Measurements from ENCODE around the gene ASCL5. TPM values are rescaled to one million over a fixed set of nuclear protein-coding genes. Genes with fewer than 3 reads are reported as not detected.
"Not testable (repeated sequence)": the region's sequence is repeated elsewhere in the genome, so short reads cannot be mapped to it uniquely, and the experiment has no call there.

ASCL5 gene
- total RNA-seq, 2 experiments from 2014 or later = not detected

DNA sequence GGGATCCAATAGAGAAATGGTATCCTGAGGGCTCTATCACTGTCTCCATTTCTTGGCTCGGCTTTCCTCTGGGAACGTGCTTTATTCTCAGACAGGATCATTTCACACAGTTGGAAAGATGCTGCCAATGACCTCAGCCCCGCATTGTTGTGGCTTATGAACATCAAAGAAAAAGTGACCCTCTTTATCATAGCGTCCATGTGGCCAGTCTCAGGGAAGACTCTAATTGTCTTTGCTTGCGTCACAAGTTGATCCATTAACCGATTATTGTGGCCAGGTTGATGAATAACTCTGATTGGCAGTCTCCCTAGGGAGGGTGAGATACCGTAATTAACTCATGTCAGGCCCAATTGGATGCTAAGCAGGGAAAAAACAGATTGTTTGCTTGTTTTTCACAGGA, 37.7 kb upstream of the ASCL5 start:
- Mint-ChIP-seq H3K36me3 (ENCODE audit: low read depth) (no peaks in the 10 kb centered on the region), H3K27ac (no peak overlapping the region), H3K4me3 (no peak overlapping the region), H3K27me3 (peaks cover 27% of the 10 kb centered on the region), H3K9me3 (no peaks in the 10 kb centered on the region), H3K4me1 (no peaks in the 10 kb centered on the region)
- POLR2A ChIA-PET = no interaction called here
- DNase-seq = no peak
- CTCF ChIA-PET = no interaction called here

DNA sequence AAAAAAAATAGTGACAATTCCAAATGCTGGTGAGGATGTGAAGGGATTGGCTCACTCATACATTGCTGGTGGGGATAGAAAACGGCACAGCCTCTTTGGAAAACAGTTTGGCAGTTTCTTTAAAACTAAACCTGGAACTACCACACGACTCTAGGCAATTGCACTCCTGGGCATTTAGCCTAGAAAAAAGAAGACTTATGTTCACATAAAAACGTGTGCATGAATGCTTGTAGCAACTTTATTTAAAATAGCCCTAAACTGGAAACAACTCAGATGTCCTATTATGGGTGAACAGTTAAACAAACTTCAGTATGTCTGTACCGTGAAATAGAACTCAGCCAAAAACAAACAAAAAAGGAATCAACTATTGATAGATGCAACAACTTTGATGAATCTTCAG, 36.7 kb upstream of the ASCL5 start:
- peaks cover 20% of the 10 kb centered on the region for H3K27me3 Mint-ChIP-seq
- no peaks in the 10 kb centered on the region for H3K36me3 Mint-ChIP-seq (ENCODE audit: low read depth)
- no peak overlapping the region for H3K4me3 Mint-ChIP-seq
- ChIA-PET POLR2A (no interaction called here), CTCF (no interaction called here)
- H3K4me1 Mint-ChIP-seq = no peaks in the 10 kb centered on the region
- H3K9me3 Mint-ChIP-seq = no peaks in the 10 kb centered on the region
- no peak for DNase-seq
- H3K27ac Mint-ChIP-seq = no peak overlapping the region

DNA sequence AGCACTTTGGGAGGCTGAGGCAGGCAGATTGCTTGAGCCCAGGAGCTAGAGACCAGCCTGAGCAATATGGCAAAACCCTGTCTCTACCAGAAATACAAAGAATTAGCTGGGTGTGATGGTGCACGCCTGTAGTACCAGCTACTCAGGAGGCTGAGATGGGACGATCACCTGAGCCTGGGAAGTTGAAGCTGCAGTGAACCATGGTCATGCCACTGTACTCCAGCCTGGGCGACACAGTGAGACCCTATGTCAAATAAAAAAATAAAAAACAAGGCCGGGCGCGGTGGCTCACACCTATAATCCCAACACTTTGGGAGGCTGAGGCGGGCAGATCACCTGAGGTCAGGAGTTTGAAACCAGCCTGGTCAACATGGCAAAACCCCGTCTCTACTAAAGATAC, 36.1 kb upstream of the ASCL5 start:
- not testable (repeated sequence) for H3K9me3 Mint-ChIP-seq

DNA sequence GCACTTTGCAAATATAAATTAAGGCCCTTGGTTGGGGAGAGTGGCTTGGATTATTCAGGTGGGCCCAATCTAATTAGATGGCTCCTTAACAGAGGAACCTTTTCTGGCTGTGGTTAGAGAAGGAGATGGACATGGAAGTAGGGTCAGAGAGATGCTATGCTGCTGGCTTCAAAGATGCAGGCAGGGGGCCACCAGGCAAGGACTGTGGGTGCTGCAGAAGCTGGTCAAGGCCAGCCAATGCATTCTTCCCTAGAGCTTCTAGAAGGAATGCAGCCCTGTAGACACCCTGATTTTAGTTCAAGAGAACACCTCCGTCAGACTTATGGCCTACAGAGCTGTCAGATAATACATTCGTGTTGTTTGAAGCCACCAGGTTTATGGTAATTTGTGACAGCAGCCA, 31.0 kb upstream of the ASCL5 start:
- Mint-ChIP-seq H3K4me1 (peaks cover 13% of the 10 kb centered on the region), H3K9me3 (no peaks in the 10 kb centered on the region), H3K27ac (no peak overlapping the region), H3K36me3 (ENCODE audit: low read depth) (no peaks in the 10 kb centered on the region), H3K27me3 (peaks cover 21% of the 10 kb centered on the region), H3K4me3 (no peak overlapping the region)
- ChIA-PET CTCF (no interaction called here), POLR2A (no interaction called here)
- DNase-seq = no peak

More for the DNA sequence above, 36.1 kb upstream of the ASCL5 start:
- H3K36me3 Mint-ChIP-seq (ENCODE audit: low read depth); H3K27ac Mint-ChIP-seq; H3K4me1 Mint-ChIP-seq; DNase-seq; H3K4me3 Mint-ChIP-seq; POLR2A ChIA-PET: not testable (repeated sequence)
- H3K27me3 Mint-ChIP-seq = peaks cover 21% of the 10 kb centered on the region
- CTCF ChIA-PET = interaction anchor here (0.7 kb wide), 1 partner anchor 43 kb away, joined by 3 read pairs; no protein-coding TSS in a partner anchor

DNA sequence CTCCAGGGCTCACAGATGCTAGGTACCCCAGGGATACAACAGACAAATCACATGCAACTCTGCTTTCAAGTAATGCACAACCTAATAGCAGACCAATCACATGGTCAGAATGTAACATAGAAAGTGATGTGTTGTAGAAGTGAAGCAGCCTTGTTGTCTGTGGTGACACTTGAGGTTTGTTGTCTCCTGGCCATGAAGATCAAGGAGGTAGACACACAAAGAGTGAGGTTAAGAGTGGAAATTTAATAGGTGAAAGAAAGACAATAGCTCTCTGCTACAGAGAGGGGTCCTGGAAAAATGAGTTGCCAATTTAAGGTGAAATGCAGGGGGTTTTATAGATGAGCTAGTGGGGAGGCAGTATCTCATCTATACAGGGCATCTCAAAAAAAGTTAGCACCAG, 29.8 kb upstream of the ASCL5 start:
- no peaks in the 10 kb centered on the region for H3K36me3 Mint-ChIP-seq (ENCODE audit: low read depth)
- peaks cover 16% of the 10 kb centered on the region for H3K27me3 Mint-ChIP-seq
- ChIA-PET POLR2A (no interaction called here), CTCF (interaction anchor here (0.8 kb wide), 1 partner anchor 103 kb away, joined by 3 read pairs; no protein-coding TSS in a partner anchor)
- H3K4me1 Mint-ChIP-seq = peaks cover 15% of the 10 kb centered on the region
- no peaks in the 10 kb centered on the region for H3K9me3 Mint-ChIP-seq
- H3K4me3 Mint-ChIP-seq = no peak overlapping the region
- no peak for DNase-seq
- no peak overlapping the region for H3K27ac Mint-ChIP-seq

DNA sequence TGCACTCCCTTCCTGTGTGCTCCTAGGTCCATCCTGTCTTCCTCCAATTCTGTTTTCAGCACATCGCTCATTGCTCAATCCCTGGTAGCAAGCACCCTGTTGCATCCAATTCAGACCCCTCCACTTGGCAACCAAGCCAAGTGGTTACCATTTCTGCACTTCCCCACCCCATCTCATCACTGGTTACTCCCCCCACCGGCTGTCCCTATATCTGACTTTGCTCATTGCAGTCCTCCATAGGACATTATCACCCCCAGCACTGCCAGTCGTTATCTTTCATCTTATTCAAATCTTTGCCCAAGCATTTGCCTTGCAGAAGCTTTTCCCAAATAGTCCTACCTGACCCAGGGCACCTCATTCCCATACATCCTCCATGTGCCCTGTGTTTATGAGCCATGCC, 29.4 kb upstream of the ASCL5 start:
- H3K9me3 Mint-ChIP-seq = no peaks in the 10 kb centered on the region
- DNase-seq = no peak
- no peak overlapping the region for H3K4me3 Mint-ChIP-seq
- H3K27me3 Mint-ChIP-seq = peaks cover 16% of the 10 kb centered on the region
- no peak overlapping the region for H3K27ac Mint-ChIP-seq
- ChIA-PET POLR2A (no interaction called here), CTCF (interaction anchor here (0.8 kb wide), 1 partner anchor 102 kb away, joined by 3 read pairs; no protein-coding TSS in a partner anchor)
- H3K36me3 Mint-ChIP-seq (ENCODE audit: low read depth) = no peaks in the 10 kb centered on the region
- H3K4me1 Mint-ChIP-seq = peaks cover 15% of the 10 kb centered on the region

DNA sequence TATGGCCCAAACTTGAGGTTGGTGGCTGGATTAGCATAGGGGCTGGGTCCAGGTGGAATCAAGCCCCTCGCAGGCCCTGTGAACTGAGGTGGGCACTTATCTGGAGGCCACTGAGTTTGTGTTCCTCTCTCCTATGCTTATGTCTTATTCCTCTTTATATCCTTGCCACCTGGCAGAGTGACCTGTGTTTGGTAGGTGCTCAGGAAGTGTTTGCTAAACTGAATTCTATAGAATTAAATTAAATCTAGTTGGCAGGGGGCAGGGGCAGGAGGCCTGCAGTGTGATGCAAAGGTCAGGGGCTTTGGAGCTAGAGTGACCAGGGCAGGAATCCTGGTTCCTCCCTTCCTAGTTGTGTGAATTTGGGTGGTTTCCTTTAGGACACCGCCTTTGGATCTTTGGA, 28.4 kb upstream of the ASCL5 start:
- POLR2A ChIA-PET = no interaction called here
- H3K4me1 Mint-ChIP-seq = peaks cover 15% of the 10 kb centered on the region
- no peaks in the 10 kb centered on the region for H3K9me3 Mint-ChIP-seq
- H3K27me3 Mint-ChIP-seq = peaks cover 16% of the 10 kb centered on the region
- no peak overlapping the region for H3K27ac Mint-ChIP-seq
- H3K4me3 Mint-ChIP-seq = no peak overlapping the region
- CTCF ChIA-PET = no interaction called here
- H3K36me3 Mint-ChIP-seq (ENCODE audit: low read depth) = no peaks in the 10 kb centered on the region
- no peak for DNase-seq

DNA sequence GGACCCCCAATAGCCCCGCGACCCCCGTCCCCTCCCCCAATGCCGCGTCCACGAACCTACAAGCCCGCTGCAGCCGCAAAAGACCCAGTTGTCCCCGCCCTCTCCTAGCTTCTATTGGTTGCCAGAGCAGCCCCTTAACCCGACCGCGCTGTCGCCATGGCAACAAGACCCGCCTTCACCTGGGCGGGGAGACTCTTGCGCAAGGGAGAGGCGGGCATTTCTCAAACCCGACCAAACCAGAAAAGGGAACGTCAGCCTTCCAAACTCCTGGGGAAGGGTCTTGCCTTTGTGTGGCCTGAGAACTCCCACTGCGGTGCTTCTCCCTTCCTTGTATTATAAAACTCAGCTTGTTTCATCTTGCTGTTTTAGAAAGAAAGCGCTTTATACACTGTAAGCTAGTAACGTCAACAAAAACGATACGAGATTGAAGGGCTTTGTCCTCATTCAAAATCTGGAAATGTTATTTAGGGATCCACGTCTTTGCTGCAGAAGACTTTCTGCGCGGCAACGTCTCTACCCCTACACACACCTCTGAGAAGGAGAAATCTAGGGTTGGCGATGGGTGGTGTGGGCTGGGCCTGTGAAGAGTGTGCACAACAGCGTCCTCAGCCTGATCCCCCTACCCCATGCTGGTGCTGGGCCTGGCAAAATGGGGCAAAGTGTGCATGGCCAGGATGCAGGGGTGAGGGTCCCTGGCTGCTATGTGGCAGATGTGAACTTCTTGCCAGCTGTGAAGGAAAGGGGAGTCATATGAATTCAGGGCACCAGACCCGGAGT, 27.6 kb upstream of the ASCL5 start, which contains the start of gene TMEM9:
TMEM9 (minus strand) TSS at position 86 of the 777 bp plus-strand sequence. CDS start 551 bp downstream, outside the sequence.
- peak; percentile 98 for DNase-seq
- Mint-ChIP-seq H3K4me1 (peaks cover 15% of the 10 kb centered on the region), H3K4me3 (peak within 1 kb of the TSS; percentile 84), H3K27me3 (peaks cover 14% of the 10 kb centered on the region), H3K9me3 (no peaks in the 10 kb centered on the region), H3K36me3 (ENCODE audit: low read depth) (peaks cover under 1% of the 10 kb centered on the region), H3K27ac (peak within 1 kb of the TSS; percentile 87)
- POLR2A ChIA-PET = interaction anchor here (0.8 kb wide), 1 partner anchor 12 kb away, joined by 3 read pairs; no protein-coding TSS in a partner anchor
- CTCF ChIA-PET = interaction anchor here (0.8 to 1.9 kb wide), 6 partner anchors 12 to 128 kb away, joined by 3 to 7 read pairs (median 4); no protein-coding TSS in a partner anchor

DNA sequence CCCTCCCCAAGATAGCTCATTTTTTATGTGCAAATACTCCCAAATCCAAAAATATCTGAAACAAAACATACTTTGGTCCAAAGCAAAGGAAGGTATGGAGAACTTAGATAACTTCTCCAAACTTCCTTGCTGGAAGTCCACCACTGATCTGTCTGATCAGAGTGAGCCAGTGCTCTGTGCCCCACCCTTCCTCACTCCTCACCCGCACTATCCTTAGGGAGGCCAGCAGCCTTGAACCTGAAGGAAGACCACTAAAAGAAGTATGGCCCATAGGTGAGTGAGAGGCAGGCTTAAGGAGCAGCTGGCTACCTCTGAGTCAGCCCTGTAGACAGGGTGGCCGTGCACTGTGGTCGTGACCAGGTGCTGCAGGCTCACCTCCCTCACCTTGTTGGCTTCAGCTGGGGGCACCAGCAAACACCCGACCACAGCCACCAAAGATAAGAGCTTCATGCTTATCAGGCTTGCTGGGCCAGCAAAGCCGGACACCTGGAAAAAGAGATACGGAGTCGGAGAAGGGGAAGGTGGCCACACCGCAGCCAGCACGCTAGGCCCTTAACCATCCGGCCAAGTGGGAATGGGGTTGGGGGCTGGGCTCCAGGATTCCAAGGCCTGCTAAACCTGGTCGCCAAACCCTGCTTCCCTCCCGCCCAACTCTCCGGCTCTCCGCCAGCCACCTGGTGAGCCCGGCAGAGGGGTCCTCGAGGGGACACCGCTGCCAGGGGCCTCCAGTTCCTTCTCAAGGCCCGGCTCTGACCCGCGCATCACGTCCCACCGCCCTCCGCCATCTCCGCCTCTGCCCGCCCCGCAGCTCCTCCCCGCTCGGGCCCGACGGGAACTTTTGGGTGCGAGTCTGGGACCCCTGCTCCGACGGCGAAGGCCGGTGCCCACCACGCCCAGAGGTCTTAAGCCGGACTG, 26.7 kb upstream of the ASCL5 start:
- CTCF ChIA-PET = interaction anchor here (0.8 to 1.9 kb wide), 7 partner anchors 11 to 235 kb away, joined by 3 to 7 read pairs (median 3); no protein-coding TSS in a partner anchor
- peak overlapping the region; percentile 87 for H3K27ac Mint-ChIP-seq
- H3K4me1 Mint-ChIP-seq = peaks cover 15% of the 10 kb centered on the region
- peaks cover 14% of the 10 kb centered on the region for H3K27me3 Mint-ChIP-seq
- H3K9me3 Mint-ChIP-seq = no peaks in the 10 kb centered on the region
- H3K36me3 Mint-ChIP-seq (ENCODE audit: low read depth) = peaks cover 2% of the 10 kb centered on the region
- peak overlapping the region; percentile 84 for H3K4me3 Mint-ChIP-seq
- DNase-seq = no peak
- POLR2A ChIA-PET = interaction anchor here (0.8 kb wide), 1 partner anchor 12 kb away, joined by 3 read pairs; no protein-coding TSS in a partner anchor

DNA sequence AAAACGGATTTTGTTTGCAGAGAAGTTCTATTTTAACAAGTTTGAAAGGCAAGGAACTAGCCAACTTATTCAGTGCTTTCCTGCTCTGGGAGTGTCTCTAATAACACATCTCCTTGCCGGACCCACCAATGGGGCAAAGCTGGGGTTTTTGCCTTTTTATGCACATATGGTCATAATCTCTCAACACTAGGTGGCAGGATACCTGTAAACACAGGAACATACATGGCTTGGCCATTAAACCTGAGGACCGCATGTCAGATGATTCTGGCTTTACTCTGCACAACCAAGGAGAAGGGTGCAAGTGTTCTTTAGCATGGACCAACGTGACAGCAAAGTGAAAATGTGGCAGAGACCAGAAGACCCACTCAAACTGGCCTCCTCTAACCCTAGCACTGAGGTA, 22.4 kb upstream of the ASCL5 start:
- H3K4me1 Mint-ChIP-seq = peaks cover 10% of the 10 kb centered on the region
- no peaks in the 10 kb centered on the region for H3K9me3 Mint-ChIP-seq
- no peak overlapping the region for H3K4me3 Mint-ChIP-seq
- no peaks in the 10 kb centered on the region for H3K27me3 Mint-ChIP-seq
- peak; percentile 22 for DNase-seq
- ChIA-PET CTCF (no interaction called here), POLR2A (no interaction called here)
- H3K36me3 Mint-ChIP-seq (ENCODE audit: low read depth) = peaks cover 4% of the 10 kb centered on the region
- H3K27ac Mint-ChIP-seq = no peak overlapping the region

DNA sequence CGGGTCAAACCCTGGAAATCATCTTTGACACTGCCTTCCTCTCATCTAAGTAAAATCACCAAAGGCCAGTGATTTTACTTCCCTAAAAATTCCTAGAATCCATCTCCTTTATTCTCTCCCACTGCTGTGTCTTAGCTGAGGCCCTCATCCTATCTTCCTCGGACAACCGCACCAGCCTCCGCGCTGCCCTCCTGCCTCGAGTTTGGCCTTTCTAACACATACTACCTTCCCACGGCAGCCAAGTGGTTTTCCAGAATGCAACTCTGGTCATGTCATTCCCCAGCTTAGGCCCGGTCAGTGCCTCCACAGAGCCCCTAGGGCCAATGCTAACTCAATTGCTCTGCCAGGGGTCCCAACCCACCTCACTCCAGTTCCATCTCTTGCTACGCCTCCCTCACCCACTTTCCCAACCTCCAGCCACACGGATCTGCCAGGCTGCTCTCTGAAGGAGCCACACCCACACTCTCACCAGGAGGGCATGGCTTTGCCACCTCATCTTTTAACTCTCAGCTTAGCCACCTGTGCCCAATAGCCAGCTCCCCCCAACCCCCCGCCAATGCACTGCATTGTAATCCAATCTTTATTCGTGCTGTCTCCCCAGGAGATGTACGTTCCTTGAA, 20.5 kb upstream of the ASCL5 start:
- H3K27ac Mint-ChIP-seq = no peak overlapping the region
- peaks cover 7% of the 10 kb centered on the region for H3K36me3 Mint-ChIP-seq (ENCODE audit: low read depth)
- H3K9me3 Mint-ChIP-seq = no peaks in the 10 kb centered on the region
- H3K4me1 Mint-ChIP-seq = peaks cover 1% of the 10 kb centered on the region
- DNase-seq = no peak
- no peaks in the 10 kb centered on the region for H3K27me3 Mint-ChIP-seq
- POLR2A ChIA-PET = no interaction called here
- CTCF ChIA-PET = interaction anchor here (1.0 to 1.9 kb wide), 2 partner anchors 11 to 12 kb away, joined by 3 to 5 read pairs; no protein-coding TSS in a partner anchor
- no peak overlapping the region for H3K4me3 Mint-ChIP-seq

DNA sequence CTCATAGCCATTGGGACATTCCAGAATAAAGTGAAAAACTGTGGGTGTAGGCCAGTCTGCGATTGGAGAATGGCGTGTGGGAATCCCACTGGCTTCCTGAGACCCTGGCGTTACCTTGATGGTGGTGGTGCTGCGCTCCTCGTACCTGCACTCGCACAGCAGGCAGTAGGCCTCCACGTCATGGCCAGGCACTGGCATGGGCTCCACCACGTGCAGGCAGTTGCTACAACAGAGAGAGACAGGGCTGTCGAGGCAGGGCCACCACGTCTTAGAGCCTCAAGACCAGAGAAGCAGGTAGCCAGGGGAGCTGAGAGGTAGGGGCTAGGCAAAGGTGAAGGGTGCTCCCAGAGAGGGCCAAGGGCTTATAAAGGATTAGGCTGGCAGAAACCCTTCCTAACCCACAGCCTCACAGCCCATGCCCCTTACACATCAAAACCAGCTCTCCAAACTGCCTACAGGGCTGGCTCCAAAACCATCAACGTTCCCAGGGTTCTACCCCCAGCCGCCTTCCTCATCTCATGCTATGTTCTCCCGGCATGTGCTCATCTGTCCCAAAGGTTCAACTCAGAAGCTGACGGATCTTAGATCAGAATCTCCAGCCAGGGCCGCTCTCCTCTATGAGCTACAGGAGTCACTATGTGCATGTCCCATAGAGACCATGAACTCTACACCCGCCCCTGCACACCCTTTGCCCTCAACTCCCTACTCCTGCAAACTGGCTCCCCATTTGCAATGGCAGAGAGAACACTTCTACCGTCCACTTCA, 19.8 kb upstream of the ASCL5 start:
- Mint-ChIP-seq H3K4me3 (no peak overlapping the region), H3K9me3 (no peaks in the 10 kb centered on the region), H3K4me1 (no peaks in the 10 kb centered on the region), H3K36me3 (ENCODE audit: low read depth) (peaks cover 7% of the 10 kb centered on the region), H3K27me3 (no peaks in the 10 kb centered on the region), H3K27ac (no peak overlapping the region)
- DNase-seq = no peak
- POLR2A ChIA-PET = no interaction called here
- CTCF ChIA-PET = interaction anchor here (1.0 to 1.9 kb wide), 2 partner anchors 10 to 11 kb away, joined by 3 to 5 read pairs; no protein-coding TSS in a partner anchor

Measured in activated CD4-positive, alpha-beta T cell treated with anti-CD3 and anti-CD28 coated beads, Interleukin-2, amount 10 ng/mL, durations not matched to agents 7 days and 5 days (primary cell).